Tibial nerve (tissue), 3 donors: Measurements from ENCODE around the gene TMEM132D.

Source experiments
- POLR2A ChIP-seq, 2 donors: fragments of 450-650 bp; IDR thresholded peaks; one replicate each; pipeline ENCODE4 v1.6.1; 2017; ENCODE audit warnings: antibody characterized with exemption in 2 of 2, mild to moderate bottlenecking in 2 of 2, moderate library complexity in 2 of 2
- TF ChIP-seq, protein P1 (sequence below), 5 experiments: fragments of 200-600 bp in 3 of 5; fragments of 450-650 bp in 2 of 5; sonication (generic) in 3 of 5; IDR thresholded peaks; one replicate each; pipeline ENCODE4 v1.5.1; 2016 to 2019; ENCODE audit warnings: antibody characterized with exemption in 5 of 5, mild to moderate bottlenecking in 3 of 5, moderate library complexity in 2 of 5

DNA sequence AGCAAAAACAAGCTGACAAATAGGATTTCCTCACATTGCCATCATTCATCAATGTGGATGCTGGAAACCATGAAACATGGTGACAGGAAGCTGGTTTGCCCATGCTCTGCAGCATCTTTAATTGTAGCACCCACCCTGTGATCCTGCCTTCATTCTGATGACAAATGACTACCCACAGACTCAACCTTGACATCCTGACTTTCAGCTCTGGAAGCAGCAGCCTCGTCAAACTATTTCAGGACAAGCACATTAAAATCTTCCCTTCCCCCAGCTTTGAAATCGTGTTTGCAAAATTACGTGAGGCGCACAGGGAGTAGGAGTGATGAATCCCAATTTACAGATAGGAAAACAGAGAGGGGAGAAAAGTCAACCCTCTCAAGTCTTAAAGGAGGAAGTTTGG lies 765.0 kb downstream of the TMEM132D start:
- TF ChIP-seq, protein P1, sequence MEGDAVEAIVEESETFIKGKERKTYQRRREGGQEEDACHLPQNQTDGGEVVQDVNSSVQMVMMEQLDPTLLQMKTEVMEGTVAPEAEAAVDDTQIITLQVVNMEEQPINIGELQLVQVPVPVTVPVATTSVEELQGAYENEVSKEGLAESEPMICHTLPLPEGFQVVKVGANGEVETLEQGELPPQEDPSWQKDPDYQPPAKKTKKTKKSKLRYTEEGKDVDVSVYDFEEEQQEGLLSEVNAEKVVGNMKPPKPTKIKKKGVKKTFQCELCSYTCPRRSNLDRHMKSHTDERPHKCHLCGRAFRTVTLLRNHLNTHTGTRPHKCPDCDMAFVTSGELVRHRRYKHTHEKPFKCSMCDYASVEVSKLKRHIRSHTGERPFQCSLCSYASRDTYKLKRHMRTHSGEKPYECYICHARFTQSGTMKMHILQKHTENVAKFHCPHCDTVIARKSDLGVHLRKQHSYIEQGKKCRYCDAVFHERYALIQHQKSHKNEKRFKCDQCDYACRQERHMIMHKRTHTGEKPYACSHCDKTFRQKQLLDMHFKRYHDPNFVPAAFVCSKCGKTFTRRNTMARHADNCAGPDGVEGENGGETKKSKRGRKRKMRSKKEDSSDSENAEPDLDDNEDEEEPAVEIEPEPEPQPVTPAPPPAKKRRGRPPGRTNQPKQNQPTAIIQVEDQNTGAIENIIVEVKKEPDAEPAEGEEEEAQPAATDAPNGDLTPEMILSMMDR (IDR thresholded peaks at IDR 0.05), result no peak
- no peak for TF ChIP-seq POLR2A (IDR thresholded peaks at IDR 0.05)
